BE2C (cell line): Measurements from ENCODE around the gene C22orf23.

ENCODE experiments used
- DNase-seq: peaks from one replicate; pipeline ENCODE4 v3.0.0-alpha.2; 2020
- H3K27me3 ChIP-seq: fragments of 250-450 bp; sonication (Bioruptor Pico); 2 replicates; pipeline ENCODE4 v1.5.1; 2020; ENCODE audit warnings: mild to moderate bottlenecking
- H3K36me3 ChIP-seq: fragments of 250-450 bp; sonication (Bioruptor Pico); 2 replicates; pipeline ENCODE4 v1.5.1; 2020; ENCODE audit warnings: mild to moderate bottlenecking
- H3K4me1 ChIP-seq: fragments of 250-450 bp; sonication (Bioruptor Pico); 2 replicates; pipeline ENCODE4 v1.5.1; 2020
- H3K4me3 ChIP-seq: 2 replicates; pipeline ENCODE4 v1.5.1; 2011; ENCODE audit warnings: low read depth, low read length
- H3K9me3 ChIP-seq: fragments of 250-450 bp; sonication (Bioruptor Pico); 2 replicates; pipeline ENCODE4 v1.5.1; 2020
- TF ChIP-seq, protein P1 (sequence below): IDR thresholded peaks from 2 replicates; pipeline ENCODE4 v1.5.1; 2012; ENCODE audit warnings: mild to moderate bottlenecking, low read depth, low read length

Gene C22orf23

DNA sequence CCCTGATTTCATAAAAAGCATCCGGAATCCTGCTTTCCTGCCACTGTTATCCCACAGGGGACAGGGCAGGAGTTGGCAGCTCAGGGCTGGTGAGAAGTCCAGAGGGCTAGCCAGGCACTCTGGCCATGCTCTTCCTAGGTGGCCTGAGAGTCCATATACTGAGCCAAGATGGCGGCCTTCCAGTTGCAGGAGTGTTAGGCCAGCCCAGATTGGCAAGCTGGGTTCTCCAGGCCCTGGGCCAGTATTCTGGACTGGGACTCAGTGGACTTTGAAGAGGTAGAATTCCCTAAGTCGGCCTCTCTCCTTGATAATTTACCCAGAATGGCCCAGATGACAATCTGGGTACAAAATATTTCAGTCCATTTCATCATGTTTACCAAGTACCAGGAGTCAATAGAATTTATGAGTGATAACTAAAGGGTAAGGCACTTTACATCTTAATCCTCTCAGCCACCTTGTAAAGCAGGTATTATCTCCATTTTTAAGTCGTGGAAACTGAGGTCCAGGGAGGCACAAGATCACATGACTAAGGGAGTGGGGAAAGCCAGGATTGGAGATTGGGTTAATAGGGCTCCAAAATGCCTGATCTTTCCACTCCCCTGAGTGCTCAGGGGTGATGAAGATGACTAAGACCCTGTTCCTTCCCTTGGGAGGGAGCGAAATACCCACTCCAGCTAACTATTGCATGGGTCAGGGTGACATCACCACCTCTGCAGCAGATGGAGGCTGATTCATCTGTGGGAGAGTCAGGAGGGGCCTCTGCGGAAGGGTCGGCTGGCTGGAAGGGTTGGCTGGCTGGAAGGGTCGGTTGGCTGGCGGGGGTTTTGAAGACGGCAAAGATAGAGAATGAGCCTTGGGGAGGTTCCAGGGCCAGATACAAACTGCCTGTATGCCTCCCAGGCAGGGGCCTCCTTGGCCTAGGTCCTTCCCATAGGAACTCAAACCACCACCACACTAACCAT, 48.5 kb downstream of the C22orf23 start:
- H3K27me3 ChIP-seq: no peaks in the 10 kb centered on the region
- H3K4me3 ChIP-seq: no peak overlapping the region
- TF ChIP-seq, protein P1, sequence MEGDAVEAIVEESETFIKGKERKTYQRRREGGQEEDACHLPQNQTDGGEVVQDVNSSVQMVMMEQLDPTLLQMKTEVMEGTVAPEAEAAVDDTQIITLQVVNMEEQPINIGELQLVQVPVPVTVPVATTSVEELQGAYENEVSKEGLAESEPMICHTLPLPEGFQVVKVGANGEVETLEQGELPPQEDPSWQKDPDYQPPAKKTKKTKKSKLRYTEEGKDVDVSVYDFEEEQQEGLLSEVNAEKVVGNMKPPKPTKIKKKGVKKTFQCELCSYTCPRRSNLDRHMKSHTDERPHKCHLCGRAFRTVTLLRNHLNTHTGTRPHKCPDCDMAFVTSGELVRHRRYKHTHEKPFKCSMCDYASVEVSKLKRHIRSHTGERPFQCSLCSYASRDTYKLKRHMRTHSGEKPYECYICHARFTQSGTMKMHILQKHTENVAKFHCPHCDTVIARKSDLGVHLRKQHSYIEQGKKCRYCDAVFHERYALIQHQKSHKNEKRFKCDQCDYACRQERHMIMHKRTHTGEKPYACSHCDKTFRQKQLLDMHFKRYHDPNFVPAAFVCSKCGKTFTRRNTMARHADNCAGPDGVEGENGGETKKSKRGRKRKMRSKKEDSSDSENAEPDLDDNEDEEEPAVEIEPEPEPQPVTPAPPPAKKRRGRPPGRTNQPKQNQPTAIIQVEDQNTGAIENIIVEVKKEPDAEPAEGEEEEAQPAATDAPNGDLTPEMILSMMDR: no peak

DNA sequence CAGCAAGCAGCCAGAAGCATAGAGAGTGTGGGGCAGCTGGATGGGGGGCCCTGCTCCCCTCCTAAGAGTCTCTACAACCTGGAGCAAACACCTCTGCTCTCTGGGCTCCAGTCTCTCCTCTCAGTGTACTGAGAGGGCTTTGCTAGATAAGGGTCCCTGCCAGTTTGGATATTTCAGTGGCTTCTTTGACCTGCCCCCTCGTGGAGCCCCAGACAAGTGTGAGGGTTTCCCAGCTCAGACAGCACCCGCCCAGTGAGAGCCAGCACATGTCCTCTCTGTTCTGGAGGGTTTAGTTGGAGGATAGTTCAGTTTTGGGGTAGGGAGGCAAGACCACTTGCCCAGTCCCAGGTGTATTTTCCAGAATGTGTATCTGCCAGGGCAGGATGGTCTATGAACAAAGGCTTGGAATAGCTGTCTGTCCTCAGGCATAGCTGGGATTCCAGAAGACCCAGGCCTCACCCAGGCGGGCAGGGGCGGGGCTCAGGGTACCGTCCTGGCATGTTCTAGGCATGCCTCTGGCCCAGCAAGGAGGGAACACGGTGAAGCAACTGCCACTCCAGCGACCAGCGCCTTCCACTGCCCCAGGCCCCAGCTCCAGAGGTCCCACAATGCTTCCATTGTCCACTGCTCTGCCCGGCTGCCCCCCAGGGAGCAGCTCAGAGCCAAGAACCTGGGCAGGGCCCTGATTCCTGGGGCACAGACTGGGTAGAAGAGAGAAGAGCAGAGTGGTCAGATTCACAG, 54.8 kb downstream of the C22orf23 start:
- no peak for DNase-seq

More for the DNA sequence above, 48.5 kb downstream of the C22orf23 start:
- peaks cover 5% of the 10 kb centered on the region for H3K4me1 ChIP-seq
- DNase-seq: peak; percentile 80
- no peaks in the 10 kb centered on the region for H3K36me3 ChIP-seq
- no peaks in the 10 kb centered on the region for H3K9me3 ChIP-seq

DNA sequence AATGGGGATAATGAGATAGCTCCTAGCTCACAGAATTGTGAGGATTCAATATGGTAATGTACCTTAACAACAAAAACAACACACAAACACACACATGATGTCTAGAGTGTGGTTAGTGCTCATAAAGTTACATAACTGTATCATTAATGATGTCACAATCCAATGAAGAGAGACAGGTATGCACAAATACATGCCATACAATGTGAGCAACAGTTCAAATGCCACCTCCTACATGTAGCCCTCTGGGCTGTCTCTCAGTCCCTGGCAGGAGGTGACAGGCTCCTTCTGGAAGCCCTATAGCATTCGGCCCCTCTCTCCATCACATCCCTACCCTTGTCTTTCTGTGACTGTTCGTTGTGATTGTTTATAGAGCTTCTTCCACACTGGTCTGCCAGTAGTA, 55.6 kb downstream of the C22orf23 start:
- H3K4me1 ChIP-seq: 0 out of 2 replicates have a peak, but pooled peaks cover 3% of the 10 kb centered on the region
- no peaks in the 10 kb centered on the region for H3K27me3 ChIP-seq
- H3K9me3 ChIP-seq: no peaks in the 10 kb centered on the region
- no peak overlapping the region for H3K4me3 ChIP-seq
- TF ChIP-seq, protein P1: no peak
- DNase-seq: no peak
- H3K36me3 ChIP-seq: no peaks in the 10 kb centered on the region

More for the DNA sequence above, 54.8 kb downstream of the C22orf23 start:
- Histone ChIP-seq H3K4me1 (0 out of 2 replicates have a peak, but pooled peaks cover 3% of the 10 kb centered on the region), H3K9me3 (no peaks in the 10 kb centered on the region), H3K27me3 (no peaks in the 10 kb centered on the region), H3K36me3 (no peaks in the 10 kb centered on the region), H3K4me3 (no peak overlapping the region)
- TF ChIP-seq, protein P1: no peak

DNA sequence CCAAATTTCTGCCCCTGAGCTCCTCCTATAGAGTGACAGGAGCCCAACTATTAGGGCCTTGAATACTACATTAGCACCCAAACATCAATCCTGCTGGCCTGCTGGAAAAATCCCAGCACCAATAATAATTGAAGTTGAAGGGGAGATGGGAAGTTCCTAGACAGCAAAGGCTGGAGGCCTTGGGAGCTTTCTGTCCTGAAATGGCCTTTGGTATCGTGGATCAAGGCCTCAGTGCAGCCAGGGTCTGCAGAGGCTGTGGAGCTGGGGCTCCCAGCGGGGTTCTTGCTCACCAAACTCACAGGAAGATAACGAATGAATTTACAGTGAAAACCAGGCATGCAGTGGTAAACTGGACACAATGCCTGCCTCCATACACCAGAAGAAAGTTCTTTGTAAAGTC, 56.5 kb downstream of the C22orf23 start:
- Histone ChIP-seq H3K4me1 (0 out of 2 replicates have a peak, but pooled peaks cover 3% of the 10 kb centered on the region), H3K27me3 (no peaks in the 10 kb centered on the region), H3K36me3 (peaks cover 3% of the 10 kb centered on the region; the same call in 1 of the 2 replicates), H3K4me3 (no peak overlapping the region), H3K9me3 (no peaks in the 10 kb centered on the region)
- DNase-seq: no peak
- TF ChIP-seq, protein P1: no peak

DNA sequence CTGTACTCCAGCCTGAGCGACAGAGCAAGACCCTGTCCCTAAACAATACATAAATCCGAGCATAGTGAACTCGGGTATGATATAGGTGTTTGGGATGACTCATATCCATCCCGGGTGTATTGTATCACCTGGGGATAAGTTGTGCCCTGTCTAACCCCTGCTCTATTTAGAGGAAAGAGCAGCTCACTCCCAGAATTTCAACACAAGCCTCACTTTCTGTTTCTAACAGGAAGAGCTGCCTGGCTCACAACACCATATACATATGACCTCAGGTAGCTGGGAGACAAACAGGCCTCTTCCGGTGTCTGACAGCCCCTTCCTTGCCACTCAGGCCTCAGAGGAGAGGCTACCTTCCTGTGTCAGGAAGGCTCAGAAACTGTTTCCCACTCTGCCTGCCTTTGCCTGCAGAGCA, 57.2 kb downstream of the C22orf23 start:
- peaks cover 9% of the 10 kb centered on the region; the same call in 1 of the 2 replicates for H3K36me3 ChIP-seq
- no peak for DNase-seq
- TF ChIP-seq, protein P1: no peak
- H3K9me3 ChIP-seq: no peaks in the 10 kb centered on the region
- no peaks in the 10 kb centered on the region for H3K27me3 ChIP-seq
- H3K4me1 ChIP-seq: 0 out of 2 replicates have a peak, but pooled peaks cover 3% of the 10 kb centered on the region
- no peak overlapping the region for H3K4me3 ChIP-seq
